ENCODE data around the gene MRPL52.

DNA sequence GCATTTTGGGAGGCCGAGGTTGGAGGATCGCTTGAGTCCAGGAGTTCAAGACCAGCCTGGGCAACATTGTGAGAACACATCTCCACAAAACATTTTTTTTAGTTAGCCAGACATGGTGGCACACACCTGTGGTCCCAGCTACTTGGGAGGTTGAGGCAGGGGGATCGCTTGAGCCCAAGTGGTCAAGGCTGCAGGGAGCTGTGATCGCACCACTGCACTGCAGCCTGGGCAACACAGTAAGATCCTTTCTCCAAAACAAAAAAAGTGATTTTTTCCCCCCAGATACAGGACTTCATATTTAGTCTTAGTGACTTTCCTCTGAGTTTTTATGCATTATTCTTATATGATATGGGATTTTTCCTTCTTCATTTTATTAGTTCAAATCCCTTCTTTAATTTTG lies 43.0 kb upstream of the MRPL52 start:
- TF ChIP-seq, protein P1, sequence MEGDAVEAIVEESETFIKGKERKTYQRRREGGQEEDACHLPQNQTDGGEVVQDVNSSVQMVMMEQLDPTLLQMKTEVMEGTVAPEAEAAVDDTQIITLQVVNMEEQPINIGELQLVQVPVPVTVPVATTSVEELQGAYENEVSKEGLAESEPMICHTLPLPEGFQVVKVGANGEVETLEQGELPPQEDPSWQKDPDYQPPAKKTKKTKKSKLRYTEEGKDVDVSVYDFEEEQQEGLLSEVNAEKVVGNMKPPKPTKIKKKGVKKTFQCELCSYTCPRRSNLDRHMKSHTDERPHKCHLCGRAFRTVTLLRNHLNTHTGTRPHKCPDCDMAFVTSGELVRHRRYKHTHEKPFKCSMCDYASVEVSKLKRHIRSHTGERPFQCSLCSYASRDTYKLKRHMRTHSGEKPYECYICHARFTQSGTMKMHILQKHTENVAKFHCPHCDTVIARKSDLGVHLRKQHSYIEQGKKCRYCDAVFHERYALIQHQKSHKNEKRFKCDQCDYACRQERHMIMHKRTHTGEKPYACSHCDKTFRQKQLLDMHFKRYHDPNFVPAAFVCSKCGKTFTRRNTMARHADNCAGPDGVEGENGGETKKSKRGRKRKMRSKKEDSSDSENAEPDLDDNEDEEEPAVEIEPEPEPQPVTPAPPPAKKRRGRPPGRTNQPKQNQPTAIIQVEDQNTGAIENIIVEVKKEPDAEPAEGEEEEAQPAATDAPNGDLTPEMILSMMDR (IDR thresholded peaks at IDR 0.05) = no peak
- TF ChIP-seq POLR2A (IDR thresholded peaks at IDR 0.05) = no peak
- no peak for TF ChIP-seq EP300 (IDR thresholded peaks at IDR 0.05)
